NCI-H1417 (cell line): ENCODE measurements around the gene ZBED2.

Experiments
- DNase-seq, 3 experiments: peaks; one replicate each; lab custom pipeline; 2025; lab: John Stamatoyannopoulos, UW

The ZBED2 gene

GRCh38 chr3:111571907-111572460 is 23.2 kb downstream of the ZBED2 start:
- no peak for DNase-seq

- DNase-seq = no peak
These were observed 23.9 kb downstream of the ZBED2 start for GRCh38 chr3:111571282-111571681.

GRCh38 chr3:111570404-111571030 is 24.6 kb downstream of the ZBED2 start:
- DNase-seq = no peak

GRCh38 chr3:111568911-111569310 is 26.2 kb downstream of the ZBED2 start:
- DNase-seq = no peak

GRCh38 chr3:111568355-111568754 is 26.8 kb downstream of the ZBED2 start:
- DNase-seq = no peak

GRCh38 chr3:111566844-111567243 is 28.3 kb downstream of the ZBED2 start:
- DNase-seq = no peak

- peak in 2 of 3 experiments; percentile 23 to 72 for DNase-seq
These were observed 33.2 kb downstream of the ZBED2 start for GRCh38 chr3:111561902-111562301.

- peak in 1 of 3 experiments; percentile 1 for DNase-seq
These were observed 46.4 kb downstream of the ZBED2 start for GRCh38 chr3:111548756-111549155.

GRCh38 chr3:111548092-111548491 is 47.1 kb downstream of the ZBED2 start:
- DNase-seq = no peak

- DNase-seq = no peak
These were observed 47.5 kb downstream of the ZBED2 start for GRCh38 chr3:111547631-111548030.

GRCh38 chr3:111545349-111545748 is 49.8 kb downstream of the ZBED2 start:
- no peak for DNase-seq
